GM21360 (cell line): ENCODE results near the gene PHF2.

Source experiments
- ATAC-seq: cut with Tn5 transposase; IDR thresholded peaks from one replicate; pipeline ENCODE4 v1.9.1; 2021; ENCODE audit warnings: mild to moderate bottlenecking, moderate library complexity; ENCODE audit not compliant: unreplicated experiment

PHF2 gene

GRCh38 chr9:93567271-93567959 lies 9.0 kb upstream of the PHF2 start:
- ATAC-seq, result peak; percentile 3

- no peak for ATAC-seq
Observed at GRCh38 chr9:93568169-93568568, 8.2 kb upstream of the PHF2 start.

GRCh38 chr9:93569621-93570174 lies 6.7 kb upstream of the PHF2 start:
- no peak for ATAC-seq

- ATAC-seq, result no peak
Observed at GRCh38 chr9:93572221-93572620, 4.2 kb upstream of the PHF2 start.

- no peak for ATAC-seq
Observed at GRCh38 chr9:93572636-93573515, 3.5 kb upstream of the PHF2 start.

- no peak for ATAC-seq
Observed at GRCh38 chr9:93573516-93573828, 2.9 kb upstream of the PHF2 start.

GRCh38 chr9:93574091-93574899 lies 2.1 kb upstream of the PHF2 start:
- ATAC-seq, result no peak

- ATAC-seq, result no peak
Observed at GRCh38 chr9:93574900-93575795, 1.2 kb upstream of the PHF2 start.

- ATAC-seq, result no peak
Observed at GRCh38 chr9:93575796-93576257, 557 bp upstream of the PHF2 start.

- ATAC-seq, result no peak
Observed at GRCh38 chr9:93577078-93577974, 942 bp downstream of the PHF2 start.

- no peak for ATAC-seq
Observed at GRCh38 chr9:93577975-93578682, 1.7 kb downstream of the PHF2 start.

GRCh38 chr9:93578844-93579243 lies 2.5 kb downstream of the PHF2 start:
- no peak for ATAC-seq

- no peak for ATAC-seq
Observed at GRCh38 chr9:93579711-93580516, 3.5 kb downstream of the PHF2 start.

- ATAC-seq, result no peak
Observed at GRCh38 chr9:93580654-93581380, 4.4 kb downstream of the PHF2 start.

- no peak for ATAC-seq
Observed at GRCh38 chr9:93582115-93582514, 5.7 kb downstream of the PHF2 start.

GRCh38 chr9:93582550-93582949 lies 6.2 kb downstream of the PHF2 start:
- ATAC-seq, result no peak

GRCh38 chr9:93585259-93585658 lies 8.9 kb downstream of the PHF2 start:
- ATAC-seq, result no peak
